Type B pancreatic cell (in vitro differentiated cells): ENCODE measurements around the gene RASA2. TPM values are rescaled to one million over a fixed set of nuclear protein-coding genes. Genes with fewer than 3 reads are reported as not detected.

Source experiments
- DNase-seq: peaks from one replicate; pipeline ENCODE4 v3.0.0; 2021; ENCODE audit warnings: mixed read lengths; ENCODE audit not compliant: unreplicated experiment; ENCODE audit errors: extremely low spot score
- H3K27ac Mint-ChIP-seq: 2 replicates; pipeline ENCODE4 v1.8.0; 2021; ENCODE audit warnings: mild to moderate bottlenecking, mixed read lengths
- H3K27me3 Mint-ChIP-seq: 2 replicates; pipeline ENCODE4 v1.8.0; 2021; ENCODE audit warnings: mixed read lengths
- H3K36me3 Mint-ChIP-seq: 2 replicates; pipeline ENCODE4 v1.8.0; 2021; ENCODE audit warnings: mixed read lengths
- H3K4me1 Mint-ChIP-seq: one replicate; pipeline ENCODE4 v1.8.0; 2021; ENCODE audit warnings: mixed read lengths; ENCODE audit not compliant: unreplicated experiment
- H3K4me3 Mint-ChIP-seq: 2 replicates; pipeline ENCODE4 v1.8.0; 2021; ENCODE audit warnings: mild to moderate bottlenecking, mixed read lengths
- H3K9me3 Mint-ChIP-seq: 2 replicates; pipeline ENCODE4 v1.8.0; 2021; ENCODE audit warnings: mixed read lengths
- total RNA-seq: library from RNA; stranded (reverse); gene quantifications from 2 replicates; pipeline ENCODE4 v1.2.1, GENCODE V29; 2021; ENCODE audit warnings: low replicate concordance
- TF ChIP-seq, protein P1 (sequence below): fragments of 200-600 bp; sonication (generic); conservative IDR thresholded peaks from 2 replicates; pipeline ENCODE4 v1.5.0; 2021; ENCODE audit warnings: antibody characterized with exemption, mild to moderate bottlenecking

Gene RASA2
- total RNA-seq, 1 donor from 2014 or later = 20.3 TPM

DNA sequence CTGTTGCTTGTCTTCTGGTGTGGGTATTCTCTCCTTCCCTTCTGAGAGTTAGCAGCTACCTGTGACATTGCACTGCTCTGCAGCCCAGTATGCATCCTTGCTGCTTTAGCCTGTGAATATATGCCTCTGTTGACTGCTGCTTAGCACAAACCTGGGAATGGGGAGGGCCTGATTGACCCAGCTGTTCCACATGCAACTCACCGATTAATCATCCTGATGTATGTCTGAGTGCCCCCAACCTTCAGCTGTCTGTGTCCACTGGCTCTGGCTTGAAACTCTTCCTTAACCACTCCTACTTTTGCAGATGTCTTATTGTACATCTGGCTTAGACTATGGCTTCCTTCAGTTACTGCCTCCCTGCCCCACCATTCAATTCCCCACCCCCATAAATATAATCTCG, 119.1 kb downstream of the RASA2 start:
- no peak overlapping the region for H3K27ac Mint-ChIP-seq

DNA sequence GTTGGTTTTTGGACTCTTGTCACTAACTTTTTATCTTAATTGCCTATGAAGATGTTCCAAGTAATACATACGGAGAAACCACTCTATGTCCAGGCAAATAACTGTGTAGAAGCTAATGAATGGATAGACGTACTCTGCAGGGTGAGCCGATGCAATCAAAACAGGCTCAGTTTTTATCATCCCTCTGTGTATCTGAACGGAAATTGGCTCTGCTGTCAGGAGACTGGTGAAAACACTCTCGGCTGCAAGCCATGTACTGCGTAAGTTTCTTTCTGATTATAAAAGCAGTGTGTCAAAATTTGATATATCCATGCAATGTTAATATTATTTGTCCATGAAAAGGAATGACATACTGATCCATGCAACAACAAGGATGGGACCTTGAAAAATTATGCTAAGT, 121.6 kb downstream of the RASA2 start:
- Mint-ChIP-seq H3K36me3 (peaks cover 17% of the 10 kb centered on the region), H3K27ac (no peak overlapping the region), H3K9me3 (no peaks in the 10 kb centered on the region), H3K4me1 (no peaks in the 10 kb centered on the region), H3K4me3 (no peak overlapping the region), H3K27me3 (no peaks in the 10 kb centered on the region)
- no peak for DNase-seq
- TF ChIP-seq, protein P1, sequence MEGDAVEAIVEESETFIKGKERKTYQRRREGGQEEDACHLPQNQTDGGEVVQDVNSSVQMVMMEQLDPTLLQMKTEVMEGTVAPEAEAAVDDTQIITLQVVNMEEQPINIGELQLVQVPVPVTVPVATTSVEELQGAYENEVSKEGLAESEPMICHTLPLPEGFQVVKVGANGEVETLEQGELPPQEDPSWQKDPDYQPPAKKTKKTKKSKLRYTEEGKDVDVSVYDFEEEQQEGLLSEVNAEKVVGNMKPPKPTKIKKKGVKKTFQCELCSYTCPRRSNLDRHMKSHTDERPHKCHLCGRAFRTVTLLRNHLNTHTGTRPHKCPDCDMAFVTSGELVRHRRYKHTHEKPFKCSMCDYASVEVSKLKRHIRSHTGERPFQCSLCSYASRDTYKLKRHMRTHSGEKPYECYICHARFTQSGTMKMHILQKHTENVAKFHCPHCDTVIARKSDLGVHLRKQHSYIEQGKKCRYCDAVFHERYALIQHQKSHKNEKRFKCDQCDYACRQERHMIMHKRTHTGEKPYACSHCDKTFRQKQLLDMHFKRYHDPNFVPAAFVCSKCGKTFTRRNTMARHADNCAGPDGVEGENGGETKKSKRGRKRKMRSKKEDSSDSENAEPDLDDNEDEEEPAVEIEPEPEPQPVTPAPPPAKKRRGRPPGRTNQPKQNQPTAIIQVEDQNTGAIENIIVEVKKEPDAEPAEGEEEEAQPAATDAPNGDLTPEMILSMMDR = no peak

More for the DNA sequence above, 119.1 kb downstream of the RASA2 start:
- DNase-seq = no peak
- TF ChIP-seq, protein P1 = no peak
- Mint-ChIP-seq H3K4me1 (no peaks in the 10 kb centered on the region), H3K27me3 (no peaks in the 10 kb centered on the region), H3K36me3 (peaks cover 23% of the 10 kb centered on the region), H3K4me3 (no peak overlapping the region), H3K9me3 (no peaks in the 10 kb centered on the region)

DNA sequence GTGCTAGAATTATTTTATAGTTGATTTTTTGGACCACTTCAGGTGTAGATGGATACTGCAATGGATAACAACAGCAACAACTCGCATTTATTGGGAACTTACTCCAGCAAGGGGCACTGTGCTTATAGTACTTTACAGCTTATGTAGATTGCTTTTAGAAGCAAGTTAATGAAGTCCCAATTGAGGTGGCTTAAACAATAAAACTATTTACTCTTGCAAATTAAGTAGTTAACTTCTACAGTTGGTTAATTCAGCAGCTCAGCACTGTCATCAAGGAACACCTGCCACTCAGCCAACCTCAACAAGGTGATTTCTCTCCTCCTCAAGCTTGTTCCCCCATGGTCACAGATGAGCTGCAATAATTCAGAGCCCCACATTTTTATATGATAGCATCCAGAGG, 124.1 kb downstream of the RASA2 start:
- H3K36me3 Mint-ChIP-seq = peaks cover 7% of the 10 kb centered on the region
- no peak for DNase-seq
- no peak overlapping the region for H3K4me3 Mint-ChIP-seq
- TF ChIP-seq, protein P1 = no peak
- H3K27me3 Mint-ChIP-seq = no peaks in the 10 kb centered on the region
- H3K27ac Mint-ChIP-seq = no peak overlapping the region
- no peaks in the 10 kb centered on the region for H3K4me1 Mint-ChIP-seq
- no peaks in the 10 kb centered on the region for H3K9me3 Mint-ChIP-seq

DNA sequence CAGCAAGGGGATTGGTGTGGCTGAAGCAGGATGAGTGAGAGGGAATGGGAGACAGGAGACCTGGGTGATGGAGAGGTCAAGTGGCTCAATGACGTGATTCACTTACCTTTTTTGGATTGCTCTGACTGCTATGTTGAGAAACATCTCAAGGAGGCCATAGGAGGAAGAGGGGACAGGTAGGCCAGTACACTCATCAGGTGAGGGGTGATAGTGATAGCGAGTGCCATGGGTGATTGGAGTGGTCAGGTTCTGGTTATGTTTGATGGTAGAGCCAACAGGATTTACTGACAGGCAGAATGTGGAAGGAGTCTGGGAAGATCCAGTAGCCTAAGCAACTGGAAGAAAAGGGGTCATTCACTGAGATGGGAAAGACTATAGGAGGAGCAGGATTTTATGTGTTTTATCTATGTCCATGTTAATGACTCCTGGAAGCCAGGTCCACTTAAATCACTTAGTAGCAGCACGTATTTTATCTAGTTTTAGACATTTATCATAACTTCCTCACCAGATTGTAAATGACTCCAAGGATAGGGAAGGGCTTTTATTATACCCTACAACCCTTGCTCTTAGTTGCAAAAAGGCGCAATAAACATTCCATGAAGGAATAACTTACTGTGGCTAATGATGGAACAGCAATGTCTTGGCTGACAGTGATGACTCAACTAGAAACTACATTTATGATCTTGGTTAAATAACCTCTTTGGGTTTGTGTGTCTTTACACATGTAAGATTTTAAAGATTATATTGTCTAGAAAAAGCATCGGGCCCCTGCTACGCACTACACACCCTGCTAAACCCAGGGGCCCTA, 131.5 kb downstream of the RASA2 start:
- no peaks in the 10 kb centered on the region for H3K9me3 Mint-ChIP-seq
- no peak for DNase-seq
- H3K4me1 Mint-ChIP-seq = peaks cover 3% of the 10 kb centered on the region
- H3K36me3 Mint-ChIP-seq = peaks cover 7% of the 10 kb centered on the region
- no peaks in the 10 kb centered on the region for H3K27me3 Mint-ChIP-seq
- TF ChIP-seq, protein P1 = no peak
- no peak overlapping the region for H3K4me3 Mint-ChIP-seq
- H3K27ac Mint-ChIP-seq = peak overlapping the region; percentile 0

DNA sequence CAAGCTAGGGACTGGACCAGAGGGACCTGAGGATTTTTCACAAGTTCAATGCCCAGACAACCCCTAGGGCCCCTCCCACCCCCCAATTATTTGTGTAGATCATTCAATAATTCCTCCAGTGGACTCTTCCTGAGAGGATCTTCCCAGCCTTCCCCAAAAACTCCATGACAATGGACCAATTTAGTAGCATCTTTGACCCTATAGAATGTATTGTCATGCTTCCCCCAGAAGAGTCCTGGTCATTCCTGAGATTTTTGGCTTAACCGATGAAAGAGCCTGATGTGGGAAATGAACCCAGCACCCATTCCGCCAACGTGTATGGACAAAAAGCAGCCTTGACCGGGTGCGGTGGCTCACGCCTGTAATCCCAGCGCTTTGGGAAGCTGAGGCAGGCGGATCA, 132.1 kb downstream of the RASA2 start:
- DNase-seq = no peak
- H3K27me3 Mint-ChIP-seq = no peaks in the 10 kb centered on the region
- peaks cover 3% of the 10 kb centered on the region for H3K4me1 Mint-ChIP-seq
- no peak overlapping the region for H3K27ac Mint-ChIP-seq
- H3K4me3 Mint-ChIP-seq = no peak overlapping the region
- peaks cover 7% of the 10 kb centered on the region for H3K36me3 Mint-ChIP-seq
- no peaks in the 10 kb centered on the region for H3K9me3 Mint-ChIP-seq
- TF ChIP-seq, protein P1 = no peak
